ENCODE data around the gene FFAR1. TPM values are rescaled to one million over a fixed set of nuclear protein-coding genes. Genes with fewer than 3 reads are reported as not detected.
A peak's percentile ranks its signal among the peaks of the same experiment; 100 is the strongest.

Gene FFAR1
- total and polyA plus RNA-seq, 3 donors from 2014 or later = 0.26 to 0.81 (median 0.31) TPM

GRCh38 chr19:35310331-35310730, 37.4 kb upstream of the FFAR1 start:
- H3K27ac ChIP-seq = peak overlapping the region; percentile 63 to 80
- TF ChIP-seq, protein P1, sequence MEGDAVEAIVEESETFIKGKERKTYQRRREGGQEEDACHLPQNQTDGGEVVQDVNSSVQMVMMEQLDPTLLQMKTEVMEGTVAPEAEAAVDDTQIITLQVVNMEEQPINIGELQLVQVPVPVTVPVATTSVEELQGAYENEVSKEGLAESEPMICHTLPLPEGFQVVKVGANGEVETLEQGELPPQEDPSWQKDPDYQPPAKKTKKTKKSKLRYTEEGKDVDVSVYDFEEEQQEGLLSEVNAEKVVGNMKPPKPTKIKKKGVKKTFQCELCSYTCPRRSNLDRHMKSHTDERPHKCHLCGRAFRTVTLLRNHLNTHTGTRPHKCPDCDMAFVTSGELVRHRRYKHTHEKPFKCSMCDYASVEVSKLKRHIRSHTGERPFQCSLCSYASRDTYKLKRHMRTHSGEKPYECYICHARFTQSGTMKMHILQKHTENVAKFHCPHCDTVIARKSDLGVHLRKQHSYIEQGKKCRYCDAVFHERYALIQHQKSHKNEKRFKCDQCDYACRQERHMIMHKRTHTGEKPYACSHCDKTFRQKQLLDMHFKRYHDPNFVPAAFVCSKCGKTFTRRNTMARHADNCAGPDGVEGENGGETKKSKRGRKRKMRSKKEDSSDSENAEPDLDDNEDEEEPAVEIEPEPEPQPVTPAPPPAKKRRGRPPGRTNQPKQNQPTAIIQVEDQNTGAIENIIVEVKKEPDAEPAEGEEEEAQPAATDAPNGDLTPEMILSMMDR (IDR thresholded peaks at IDR 0.05) = no peak
- TF ChIP-seq POLR2A (IDR thresholded peaks at IDR 0.05) = no peak
- DNase-seq = no peak
- intact Hi-C loops (cut with DNase I; ENCODE audit: low total_unique reads) = no loop called here
- H3K27me3 ChIP-seq = no peaks in the 10 kb centered on the region
- peak overlapping the region in 1 of 2 donors; percentile 12 for H3K4me3 ChIP-seq
- H3K36me3 ChIP-seq (ENCODE audit: low read depth, missing control alignments) = no peaks in the 10 kb centered on the region
- H3K9me3 ChIP-seq = no peaks in the 10 kb centered on the region
- peaks cover 43% of the 10 kb centered on the region for H3K4me1 ChIP-seq
- WGBS, 2 donors = 80 to 81% methylated on average over 9 to 12 of the region's 12 CpGs

DNA sequence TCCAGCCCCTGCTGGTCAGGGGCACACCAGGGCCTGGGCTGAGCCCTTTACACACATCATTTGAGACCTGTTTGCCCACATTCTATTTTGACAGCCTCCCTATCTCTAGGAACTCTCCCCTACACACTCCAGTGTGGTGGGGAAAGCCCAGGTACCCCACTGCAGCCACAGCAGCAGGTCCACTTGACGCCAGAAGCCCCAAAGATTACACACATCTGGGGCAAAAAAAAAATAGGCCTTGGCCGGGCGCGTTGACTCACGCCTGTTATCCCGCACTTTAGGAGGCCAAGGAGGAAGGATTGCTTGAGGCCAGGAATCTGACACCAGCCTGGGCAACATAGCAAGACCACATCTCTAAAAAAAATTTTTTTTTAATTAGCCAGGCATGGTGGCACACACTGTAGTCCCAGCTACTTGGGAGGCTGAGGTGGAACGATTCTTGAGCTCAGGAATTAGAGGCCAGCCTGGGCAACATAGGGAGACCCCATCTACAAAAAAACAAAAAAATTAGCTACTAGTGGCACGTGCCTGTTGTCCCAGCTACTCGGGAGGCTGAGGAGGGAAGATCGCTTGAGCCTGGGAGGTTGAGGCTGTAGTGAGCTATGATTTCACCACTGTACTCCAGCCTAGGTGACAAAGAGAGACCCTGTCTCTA, 36.8 kb upstream of the FFAR1 start:
- TF ChIP-seq, protein P1 (IDR thresholded peaks at IDR 0.05) = no peak
- TF ChIP-seq POLR2A (IDR thresholded peaks at IDR 0.05) = no peak
- H3K4me1 ChIP-seq = peaks cover 43% of the 10 kb centered on the region
- 74 to 80% methylated on average over 10 of the region's 10 CpGs for WGBS, 2 donors
- no peak for DNase-seq
- H3K4me3 ChIP-seq = no peak overlapping the region
- H3K9me3 ChIP-seq = no peaks in the 10 kb centered on the region
- peak overlapping the region in 1 of 2 donors; percentile 63 for H3K27ac ChIP-seq
- intact Hi-C loops (cut with DNase I; ENCODE audit: low total_unique reads) = no loop called here
- H3K27me3 ChIP-seq = no peaks in the 10 kb centered on the region
- no peaks in the 10 kb centered on the region for H3K36me3 ChIP-seq (ENCODE audit: low read depth, missing control alignments)

- TF ChIP-seq, protein P1 (IDR thresholded peaks at IDR 0.05) = no peak
- TF ChIP-seq POLR2A (IDR thresholded peaks at IDR 0.05) = no peak
- WGBS, 2 donors = 59 to 68% methylated on average over 14 to 21 of the region's 21 CpGs
- Histone ChIP-seq H3K27me3 (no peaks in the 10 kb centered on the region), H3K4me1 (peaks cover 43% of the 10 kb centered on the region), H3K27ac (no peak overlapping the region), H3K36me3 (ENCODE audit: low read depth, missing control alignments) (no peaks in the 10 kb centered on the region), H3K9me3 (no peaks in the 10 kb centered on the region), H3K4me3 (no peak overlapping the region)
- intact Hi-C loops (cut with DNase I; ENCODE audit: low total_unique reads) = no loop called here
- DNase-seq = no peak
Observed at GRCh38 chr19:35311901-35312665, 35.6 kb upstream of the FFAR1 start.

GRCh38 chr19:35313587-35313986, 34.1 kb upstream of the FFAR1 start:
- peak; percentile 43 for DNase-seq
- Histone ChIP-seq H3K27ac (no peak overlapping the region), H3K9me3 (no peaks in the 10 kb centered on the region), H3K4me3 (no peak overlapping the region), H3K27me3 (no peaks in the 10 kb centered on the region), H3K4me1 (peaks cover 35% of the 10 kb centered on the region), H3K36me3 (ENCODE audit: low read depth, missing control alignments) (no peaks in the 10 kb centered on the region)
- WGBS, 2 donors = 49 to 72% methylated on average over 6 to 7 of the region's 7 CpGs
- intact Hi-C loops (cut with DNase I; ENCODE audit: low total_unique reads) = no loop called here
- TF ChIP-seq POLR2A (IDR thresholded peaks at IDR 0.05) = no peak
- TF ChIP-seq, protein P1 (IDR thresholded peaks at IDR 0.05) = no peak

All from testis (tissue), 3 donors.